Amygdala (tissue), 56 donors: ENCODE results near the gene HES2.
"Not testable (repeated sequence)": the region's sequence is repeated elsewhere in the genome, so short reads cannot be mapped to it uniquely, and the experiment has no call there.

ENCODE experiments used
- DNase-seq, 56 donors: peaks; one replicate each; lab custom pipeline; 2025; lab: John Stamatoyannopoulos, UW

The HES2 gene

GRCh38 chr1:6438047-6438525, 18.4 kb upstream of the HES2 start:
- DNase-seq: peak in 31 of 56 donors; percentile 4 to 55 (median 24)

GRCh38 chr1:6437012-6437700, 17.4 kb upstream of the HES2 start:
- peak in 47 of 56 donors; percentile 7 to 80 (median 47) for DNase-seq

- not testable (repeated sequence) for DNase-seq
Measured at GRCh38 chr1:6436277-6436676, 16.6 kb upstream of the HES2 start.

- no peak for DNase-seq
Measured at GRCh38 chr1:6435547-6435946, 15.8 kb upstream of the HES2 start.

GRCh38 chr1:6435129-6435528, 15.4 kb upstream of the HES2 start:
- DNase-seq: no peak

- DNase-seq: no peak
Measured at GRCh38 chr1:6434186-6434585, 14.5 kb upstream of the HES2 start.

- DNase-seq: not testable (repeated sequence)
Measured at GRCh38 chr1:6431645-6432579, 12.2 kb upstream of the HES2 start.

- peak in 13 of 56 donors; percentile 2 to 24 (median 18) for DNase-seq
Measured at GRCh38 chr1:6429660-6430411, 10.1 kb upstream of the HES2 start.

- DNase-seq: not testable (repeated sequence)
Measured at GRCh38 chr1:6428453-6428852, 8.7 kb upstream of the HES2 start.

- no peak for DNase-seq
Measured at GRCh38 chr1:6427441-6428390, 8.0 kb upstream of the HES2 start.

GRCh38 chr1:6426972-6427350, 7.2 kb upstream of the HES2 start:
- DNase-seq: no peak

GRCh38 chr1:6426277-6426971, 6.7 kb upstream of the HES2 start:
- DNase-seq: no peak

GRCh38 chr1:6425658-6426057, 5.9 kb upstream of the HES2 start:
- DNase-seq: no peak

GRCh38 chr1:6424619-6425593, 5.2 kb upstream of the HES2 start, which contains the start of gene ESPN:
TSS of gene ESPN (plus strand) at chr1:6424776. CDS start at chr1:6424956, 180 bp downstream.
- DNase-seq: no peak

- DNase-seq: no peak
Measured at GRCh38 chr1:6424000-6424565, 4.4 kb upstream of the HES2 start.

- DNase-seq: peak in 2 of 56 donors; percentile 8 to 12
Measured at GRCh38 chr1:6423321-6423999, 3.7 kb upstream of the HES2 start.

GRCh38 chr1:6421266-6421665, 1.5 kb upstream of the HES2 start:
- no peak for DNase-seq
